ENCODE measurements around the gene PPP1R3F.
"Not testable (repeated sequence)": the region's sequence is repeated elsewhere in the genome, so short reads cannot be mapped to it uniquely, and the experiment has no call there.

Gene PPP1R3F

GRCh38 chrX:49270249-49270921 lies 792 bp downstream of the PPP1R3F start:
- in situ Hi-C loops (cut with MboI; ENCODE audit: low sequenced_read_pairs): no loop called here

DNA sequence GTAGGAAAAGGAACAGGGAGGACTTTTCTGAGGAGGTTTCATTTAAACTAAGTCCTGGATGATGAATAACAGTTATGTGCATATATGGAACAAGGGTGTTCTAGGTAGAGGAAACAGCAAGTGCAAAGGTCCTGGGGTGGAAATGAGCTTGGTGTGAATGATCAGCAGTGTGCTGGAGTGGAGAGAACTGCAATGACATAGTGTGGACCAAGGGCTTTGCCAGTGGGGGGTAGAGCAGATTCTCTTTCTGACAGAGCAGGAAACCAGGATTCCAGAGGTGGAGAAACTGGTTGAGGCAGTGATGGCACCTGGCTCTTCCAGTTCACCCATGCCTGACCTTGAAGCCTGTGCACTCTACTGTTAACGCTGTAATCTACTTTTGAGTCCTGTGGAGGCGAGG lies 1.7 kb downstream of the PPP1R3F start:
- in situ Hi-C loops (cut with MboI; ENCODE audit: low sequenced_read_pairs): no loop called here

DNA sequence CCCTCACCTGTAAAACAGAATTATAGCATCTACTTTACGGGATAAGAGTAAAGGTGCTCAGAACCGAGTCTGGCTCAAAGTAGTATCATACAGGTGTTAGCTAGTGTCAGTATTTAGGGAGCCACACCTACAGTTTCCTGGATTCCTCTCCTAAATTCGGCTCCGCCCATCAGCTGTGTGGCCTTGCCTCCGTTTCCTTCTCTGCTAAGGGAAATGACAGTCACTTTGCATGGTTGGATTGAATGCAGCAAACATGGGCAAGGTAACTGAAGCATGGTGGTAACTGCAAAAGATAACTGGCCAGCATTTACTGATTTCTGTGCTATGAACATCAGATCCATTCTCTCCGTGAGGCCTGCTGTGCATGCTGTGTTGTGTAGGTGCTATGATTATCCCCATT lies 2.8 kb downstream of the PPP1R3F start:
- in situ Hi-C loops (cut with MboI; ENCODE audit: low sequenced_read_pairs): no loop called here

DNA sequence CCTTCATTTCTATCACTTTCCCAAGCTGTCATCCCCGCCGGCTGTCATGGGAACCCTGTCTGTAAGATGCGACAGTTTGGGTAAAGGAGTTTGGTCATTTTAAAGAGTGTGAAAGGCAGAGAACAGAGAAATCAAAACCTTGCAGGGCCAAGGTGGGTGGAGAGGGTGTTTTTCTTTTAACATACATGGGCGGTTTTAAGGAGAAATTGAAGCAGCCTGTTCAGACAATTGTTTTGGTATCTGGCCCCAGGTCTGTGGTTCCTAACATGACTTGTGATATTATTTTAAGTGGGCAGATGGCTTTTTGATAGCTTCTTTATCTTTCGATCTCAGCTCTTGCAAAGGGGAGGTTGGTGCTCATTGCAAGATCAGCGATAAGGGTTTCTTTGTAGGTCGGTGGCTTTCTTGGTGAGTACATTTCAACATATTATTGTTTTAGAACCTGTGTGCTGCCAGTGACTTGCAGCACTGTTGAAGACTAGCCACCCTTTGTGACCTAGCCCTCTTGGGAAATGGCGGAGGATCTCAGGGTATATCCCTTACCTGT lies 3.7 kb downstream of the PPP1R3F start:
- in situ Hi-C loops (cut with MboI; ENCODE audit: low sequenced_read_pairs): no loop called here

- in situ Hi-C loops (cut with MboI; ENCODE audit: low sequenced_read_pairs): no loop called here
These were observed 6.6 kb downstream of the PPP1R3F start for GRCh38 chrX:49276207-49276606.

DNA sequence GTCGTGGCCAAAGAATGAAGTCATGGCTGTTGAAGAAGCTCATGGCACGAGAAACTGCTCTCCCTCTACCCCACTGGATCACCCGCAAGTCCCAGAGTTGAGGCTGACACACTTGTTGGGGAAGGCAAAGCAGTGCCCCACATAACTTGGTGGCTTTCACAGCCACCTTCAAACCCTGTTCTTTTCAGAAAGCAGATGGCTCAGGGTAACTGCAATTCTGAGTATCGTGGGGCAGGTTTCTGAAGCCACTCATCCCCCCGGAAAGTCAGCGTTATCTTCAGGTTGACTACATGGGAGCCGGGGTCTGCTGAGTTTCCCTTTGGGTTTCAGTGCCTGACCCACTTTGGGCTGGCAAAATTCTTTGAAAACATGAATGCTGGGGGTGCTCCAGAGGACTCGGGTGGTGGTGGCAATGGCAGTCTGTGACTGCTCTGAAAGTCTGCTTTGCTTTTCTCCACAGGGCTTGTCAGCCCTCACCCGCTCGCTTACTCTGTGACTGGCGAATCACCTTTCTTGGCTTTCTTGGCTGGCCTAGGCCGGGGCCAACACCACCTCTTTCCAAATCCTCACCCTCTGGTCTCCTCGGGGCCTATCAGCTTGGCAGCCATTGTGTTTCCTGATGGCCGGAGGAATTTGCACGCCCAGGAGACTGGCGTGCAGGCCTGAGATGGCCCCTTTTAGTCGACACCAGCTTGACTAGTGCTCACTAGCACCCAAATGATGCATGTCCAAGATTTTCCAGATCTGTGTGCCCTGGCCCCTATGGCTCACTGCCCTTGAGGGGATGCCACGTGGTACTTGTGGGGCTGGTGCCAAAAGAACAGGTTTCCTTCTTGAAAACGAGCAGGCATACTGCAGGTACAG lies 7.3 kb downstream of the PPP1R3F start:
- in situ Hi-C loops (cut with MboI; ENCODE audit: low sequenced_read_pairs): no loop called here

DNA sequence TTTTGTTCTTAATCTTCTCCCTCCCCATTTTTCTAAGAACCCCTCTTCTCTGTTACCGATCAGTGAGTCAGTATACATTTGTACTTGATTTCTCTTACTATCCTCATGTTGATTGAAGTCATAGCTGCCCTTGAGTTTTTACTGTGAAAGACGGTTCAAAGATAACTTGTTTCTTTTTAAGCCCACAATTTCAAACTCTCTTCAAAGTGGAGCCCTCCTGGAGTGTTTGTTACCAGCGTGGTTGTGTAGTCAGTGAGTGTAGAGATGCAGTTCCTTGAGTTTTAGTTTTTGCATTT lies 7.9 kb downstream of the PPP1R3F start:
- in situ Hi-C loops (cut with MboI; ENCODE audit: low sequenced_read_pairs): no loop called here

DNA sequence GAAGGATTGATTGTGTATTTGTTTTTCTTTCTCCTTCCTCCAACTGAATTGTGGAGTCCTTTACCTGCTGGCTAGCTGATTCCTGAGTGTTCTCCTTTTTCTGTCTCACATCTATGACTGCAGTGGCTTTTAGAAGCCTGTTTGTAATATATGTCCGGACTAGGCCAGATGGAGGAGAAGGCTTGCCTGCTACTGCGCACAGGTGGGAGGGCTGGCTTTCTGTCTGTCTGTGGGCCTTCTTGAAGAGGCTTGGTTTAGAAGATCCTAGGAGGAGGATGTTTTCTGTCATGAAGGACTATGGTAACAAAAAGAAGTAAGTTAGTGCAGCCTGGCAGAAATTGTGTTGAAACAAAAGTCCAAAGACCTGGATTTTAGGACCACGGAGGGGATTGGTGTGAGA lies 8.5 kb downstream of the PPP1R3F start:
- in situ Hi-C loops (cut with MboI; ENCODE audit: low sequenced_read_pairs): no loop called here

DNA sequence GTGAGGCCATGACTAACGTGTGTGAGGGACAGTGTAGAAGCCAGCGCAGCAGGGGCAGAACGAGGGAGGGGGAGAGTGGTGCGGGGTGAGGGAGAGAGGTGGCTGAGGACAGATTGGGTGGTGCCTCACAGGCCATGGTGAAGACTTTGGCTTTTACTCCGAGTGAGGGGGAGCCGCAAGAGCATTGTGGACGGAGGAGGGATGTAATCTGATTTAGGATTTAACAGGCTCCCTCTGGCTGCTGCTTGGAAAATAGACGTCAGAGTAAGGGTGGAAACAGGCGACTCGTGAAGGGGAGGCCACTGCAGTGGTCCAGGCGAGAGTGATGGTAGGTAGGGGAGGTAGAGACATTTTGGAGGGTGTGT lies 13.0 kb downstream of the PPP1R3F start:
- in situ Hi-C loops (cut with MboI; ENCODE audit: low sequenced_read_pairs): no loop called here

GRCh38 chrX:49284212-49284611 lies 14.6 kb downstream of the PPP1R3F start:
- in situ Hi-C loops (cut with MboI; ENCODE audit: low sequenced_read_pairs): no loop called here

DNA sequence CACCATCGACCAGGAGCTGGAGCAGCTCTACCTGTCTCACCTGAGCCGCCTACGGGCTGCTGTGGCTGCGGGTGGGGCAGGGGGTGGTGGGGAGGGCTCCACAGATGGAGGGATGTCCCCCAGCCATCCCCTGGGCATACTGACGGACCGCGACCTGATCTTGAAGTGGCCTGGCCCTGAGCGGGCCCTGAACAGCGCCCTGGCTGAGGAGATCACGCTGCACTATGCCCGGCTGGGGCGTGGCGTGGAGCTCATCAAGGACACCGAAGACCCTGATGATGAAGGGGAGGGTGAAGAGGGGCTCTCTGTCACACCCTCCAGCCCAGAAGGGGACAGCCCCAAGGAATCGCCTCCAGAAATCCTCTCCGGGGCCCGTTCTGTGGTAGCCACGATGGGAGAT lies 16.5 kb downstream of the PPP1R3F start:
- in situ Hi-C loops (cut with MboI; ENCODE audit: low sequenced_read_pairs): no loop called here

GRCh38 chrX:49286581-49286980 lies 17.0 kb downstream of the PPP1R3F start:
- in situ Hi-C loops (cut with MboI; ENCODE audit: low sequenced_read_pairs): no loop called here

DNA sequence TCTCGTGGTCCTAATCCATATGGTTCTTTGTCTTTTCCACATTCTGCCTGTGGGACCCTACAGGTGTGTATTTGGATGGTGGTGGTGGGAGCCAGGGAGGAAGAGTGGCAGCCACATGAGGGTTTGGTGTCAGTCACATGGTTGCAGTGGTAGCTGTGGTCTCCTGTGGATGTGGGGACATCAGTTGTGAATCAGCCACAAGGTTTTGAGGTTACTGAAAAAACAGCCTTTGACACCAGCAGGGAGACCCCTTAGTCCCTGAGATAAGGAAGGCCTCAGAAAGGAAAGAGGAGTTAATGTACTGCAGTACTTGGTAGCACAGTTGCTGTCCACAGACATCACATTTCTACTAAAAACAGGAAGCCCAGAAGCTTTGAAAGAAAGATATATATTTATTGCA lies 18.1 kb downstream of the PPP1R3F start:
- in situ Hi-C loops (cut with MboI; ENCODE audit: low sequenced_read_pairs): no loop called here

DNA sequence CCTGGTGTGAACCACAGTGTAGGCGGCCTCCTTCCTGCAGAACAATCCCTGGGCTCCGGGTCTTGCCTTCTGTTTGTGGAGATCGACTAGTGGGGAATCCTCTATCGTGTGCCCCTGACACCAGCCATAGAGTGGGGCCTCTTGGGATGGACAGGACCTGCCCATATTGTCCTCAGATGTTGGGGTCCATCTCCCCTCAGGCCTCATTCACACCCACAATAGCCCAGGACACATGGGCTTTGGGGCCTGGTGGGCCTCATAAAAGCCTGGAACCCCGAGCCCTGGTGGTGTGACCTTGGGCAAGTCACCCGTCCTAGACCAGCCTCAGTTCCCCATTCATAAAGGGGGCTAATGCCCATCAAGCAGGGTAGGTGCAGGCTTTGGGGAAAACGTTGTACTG lies 20.6 kb downstream of the PPP1R3F start:
- in situ Hi-C loops (cut with MboI; ENCODE audit: low sequenced_read_pairs): no loop called here

DNA sequence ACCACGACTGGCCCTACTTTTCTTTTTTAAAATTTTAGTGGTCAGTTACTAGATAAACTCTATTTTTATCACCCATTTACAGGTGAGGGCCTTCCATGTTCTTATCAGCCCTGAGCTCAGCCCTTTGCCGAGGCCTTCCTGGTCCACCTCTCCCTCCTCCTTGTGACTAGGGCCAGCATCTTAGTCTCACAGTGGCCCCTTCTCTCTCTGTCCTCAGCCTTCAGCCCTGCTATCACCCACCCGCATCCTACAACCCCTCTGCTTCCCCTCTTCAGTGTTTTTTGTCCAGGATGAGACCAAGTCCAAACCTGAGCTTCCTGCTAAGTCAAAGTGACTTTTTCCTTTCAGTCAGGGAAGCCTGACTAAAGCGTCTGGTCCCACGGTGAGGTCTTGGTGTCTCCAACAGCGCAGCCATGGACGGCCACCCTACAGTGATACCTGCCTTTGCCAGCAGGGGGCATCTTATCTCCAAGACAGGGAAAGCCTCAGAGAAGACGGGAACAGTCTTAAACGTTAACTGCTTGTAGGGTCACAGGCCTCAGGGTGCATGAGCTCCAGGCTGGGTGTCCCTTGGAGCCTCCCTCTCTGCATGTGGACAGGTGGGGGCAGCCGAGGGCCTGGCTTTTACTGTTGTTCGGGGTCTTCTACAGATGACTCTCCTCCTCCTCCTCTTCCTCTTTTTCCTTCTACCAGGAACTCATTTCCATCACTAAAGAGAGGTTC lies 22.2 kb downstream of the PPP1R3F start:
- in situ Hi-C loops (cut with MboI; ENCODE audit: low sequenced_read_pairs): no loop called here

- in situ Hi-C loops (cut with MboI; ENCODE audit: low sequenced_read_pairs): no loop called here
These were observed 23.1 kb downstream of the PPP1R3F start for GRCh38 chrX:49292400-49293362.

DNA sequence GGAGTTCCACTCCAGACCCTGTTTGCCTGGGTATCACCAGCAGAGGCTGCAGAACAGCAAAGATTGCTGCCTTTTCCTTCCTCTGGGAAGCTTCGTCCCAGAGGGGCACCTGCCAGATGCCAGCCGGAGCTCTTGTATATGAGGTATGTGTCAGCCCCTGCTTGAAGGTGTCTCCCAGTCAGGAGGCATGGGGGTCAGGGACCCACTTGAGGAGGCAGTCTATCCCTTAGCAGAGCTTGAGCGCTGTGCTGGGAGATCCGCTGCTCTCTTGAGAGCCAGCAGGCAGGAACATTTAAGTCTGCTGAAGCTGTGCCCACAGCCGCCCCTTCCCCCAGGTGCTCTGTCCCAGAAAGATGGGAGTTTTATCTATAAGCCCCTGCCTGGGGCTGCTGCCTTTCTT lies 29.7 kb downstream of the PPP1R3F start:
- in situ Hi-C loops (cut with MboI; ENCODE audit: low sequenced_read_pairs): not testable (repeated sequence)

- in situ Hi-C loops (cut with MboI; ENCODE audit: low sequenced_read_pairs): no loop called here
These were observed 31.1 kb downstream of the PPP1R3F start for GRCh38 chrX:49300703-49301102.

DNA sequence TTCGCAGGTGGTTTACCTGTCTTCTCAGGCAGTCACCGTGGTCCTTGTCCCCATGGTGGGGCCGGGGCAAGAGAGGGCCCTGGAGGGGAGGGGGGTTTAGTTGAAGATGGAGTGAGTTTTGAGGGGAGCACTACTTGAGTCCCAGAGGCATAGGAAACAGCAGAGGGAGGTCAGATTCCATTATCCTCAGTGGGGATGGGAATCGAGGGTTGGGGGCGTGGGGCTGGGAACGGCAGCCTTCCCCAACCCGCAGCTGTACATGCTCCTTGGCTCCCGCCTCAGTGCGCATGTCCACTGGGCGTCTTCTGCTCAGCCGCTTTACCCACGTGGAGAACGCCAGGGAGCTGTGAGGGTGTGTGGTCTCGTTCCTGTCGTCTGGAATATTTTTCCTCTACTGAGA lies 33.8 kb downstream of the PPP1R3F start, which contains the start of gene GAGE10:
GAGE10 (plus strand) TSS at position 301 of the 400 bp plus-strand sequence. CDS start 1,214 bp downstream, outside the sequence.
- in situ Hi-C loops (cut with MboI; ENCODE audit: low sequenced_read_pairs): no loop called here

GRCh38 chrX:49307775-49308174 lies 38.2 kb downstream of the PPP1R3F start:
- in situ Hi-C loops (cut with MboI; ENCODE audit: low sequenced_read_pairs): not testable (repeated sequence)

Measured in hTERT RPE-1 (cell line).